Keratinocyte (primary cell): Measurements from ENCODE around the gene ANKRD42. TPM values are rescaled to one million over a fixed set of nuclear protein-coding genes. Genes with fewer than 3 reads are reported as not detected.
A peak's percentile ranks its signal among the peaks of the same experiment; 100 is the strongest.

Experiments
- DNase-seq: peaks from one replicate; pipeline ENCODE4 v3.0.0-alpha.2; 2011; ENCODE audit warnings: low read depth, missing footprints, low spot score
- FAIRE-seq: peaks from 2 replicates; lab custom pipeline; 2011; peaks lifted over from hg19 to GRCh38; lab: Jason Lieb, UNC
- H2AFZ ChIP-seq: 2 replicates; pipeline ENCODE4 v1.6.0; 2012; ENCODE audit warnings: low read length, control low read depth, inconsistent platforms; ENCODE audit not compliant: control insufficient read depth
- H3K27ac ChIP-seq: 2 replicates; pipeline ENCODE4 v1.5.1; 2011; ENCODE audit warnings: low read length; ENCODE audit not compliant: control insufficient read depth, insufficient read depth
- H3K27me3 ChIP-seq: 3 replicates; pipeline ENCODE4 v1.6.0; 2011; ENCODE audit warnings: low read length; ENCODE audit not compliant: control insufficient read depth, insufficient read depth; ENCODE audit errors: extremely low read depth
- H3K36me3 ChIP-seq, 2 experiments: 2 replicates in 1 of 2; 3 replicates in 1 of 2; pipeline ENCODE4 v1.5.1; 2011; ENCODE audit warnings: low read length in 2 of 2, mild to moderate bottlenecking in 1 of 2; ENCODE audit not compliant: control insufficient read depth in 2 of 2, insufficient read depth in 2 of 2; ENCODE audit errors: extremely low read depth in 1 of 2
- H3K4me1 ChIP-seq: 3 replicates; pipeline ENCODE4 v1.5.1; 2011; ENCODE audit warnings: low read length; ENCODE audit not compliant: control insufficient read depth, insufficient read depth; ENCODE audit errors: extremely low read depth
- H3K4me2 ChIP-seq: 3 replicates; pipeline ENCODE4 v1.6.0; 2011; ENCODE audit warnings: low read depth, low read length; ENCODE audit not compliant: control insufficient read depth, insufficient read depth; ENCODE audit errors: extremely low read depth
- H3K4me3 ChIP-seq, 3 experiments: fragments of 200-600 bp in 1 of 3; sonication (generic) in 1 of 3; 2 replicates in 2 of 3; 3 replicates in 1 of 3; pipeline ENCODE4 v1.5.1; 2011 to 2016; ENCODE audit warnings: low read length in 3 of 3, mild to moderate bottlenecking in 3 of 3, control low read depth in 2 of 3, inconsistent platforms in 1 of 3, low read depth in 1 of 3, mixed read lengths in 1 of 3, mixed run types in 1 of 3, moderate library complexity in 1 of 3; ENCODE audit not compliant: control insufficient read depth in 2 of 3, insufficient read depth in 2 of 3; ENCODE audit errors: extremely low read depth in 1 of 3
- H3K79me2 ChIP-seq: 2 replicates; pipeline ENCODE4 v1.6.0; 2012; ENCODE audit warnings: low read length; ENCODE audit not compliant: control insufficient read depth, insufficient read depth
- H3K9ac ChIP-seq: 3 replicates; pipeline ENCODE4 v1.6.0; 2011; ENCODE audit warnings: low read length; ENCODE audit not compliant: control insufficient read depth, insufficient read depth; ENCODE audit errors: extremely low read depth
- H3K9me1 ChIP-seq: 3 replicates; pipeline ENCODE4 v1.6.0; 2011; ENCODE audit warnings: low read length; ENCODE audit not compliant: control insufficient read depth, insufficient read depth; ENCODE audit errors: extremely low read depth
- H3K9me3 ChIP-seq: 2 replicates; pipeline ENCODE4 v1.5.1; 2012; ENCODE audit warnings: low read depth, low read length; ENCODE audit not compliant: control insufficient read depth
- H4K20me1 ChIP-seq: 3 replicates; pipeline ENCODE4 v1.6.0; 2011; ENCODE audit warnings: low read length; ENCODE audit not compliant: control insufficient read depth, insufficient read depth; ENCODE audit errors: extremely low read depth
- CTCF ChIP-seq, 3 experiments: IDR thresholded peaks in 1 of 3; conservative IDR thresholded peaks in 1 of 3; optimal IDR thresholded peaks in 1 of 3; 2 replicates in 2 of 3; 3 replicates in 1 of 3; pipeline versions ENCODE3 to v1.5.1; 2011; ENCODE audit warnings: low read length in 3 of 3, mild to moderate bottlenecking in 3 of 3, moderate library complexity in 2 of 3, control low read depth in 1 of 3, inconsistent platforms in 1 of 3; ENCODE audit not compliant: insufficient read depth in 2 of 3; ENCODE audit errors: extremely low read depth in 1 of 3
- EZH2 ChIP-seq: IDR thresholded peaks from one replicate; pipeline ENCODE4 v1.6.1; 2012; ENCODE audit warnings: inconsistent platforms, mild to moderate bottlenecking, low read length, moderate library complexity
- dilution Hi-C: fragments of 300-500 bp; cut with MboI; formaldehyde crosslinking; loops from one replicate; pipeline ENCODE4 v1.7.0; 2020; ENCODE audit warnings: low sequenced_read_pairs; ENCODE audit not compliant: extremely low pct_ligation_motif_present
- polyA plus RNA-seq, 5 experiments: library from polyadenylated mRNA; depleted of rRNA in 3 of 5; stranded (reverse) in 3 of 5; stranded (forward) in 1 of 5; unstranded in 1 of 5; fragments of >200 nt; gene quantifications; 1 replicate in 1 of 5; 2 replicates in 3 of 5; 3 replicates in 1 of 5; pipeline versions ENCODE4 v1.2.1 to v1.2.3, GENCODE V29; 2011 to 2012; ENCODE audit warnings: missing spikeins in 2 of 5, low read depth in 1 of 5, low replicate concordance in 1 of 5

ANKRD42 gene
- polyA plus RNA-seq, 1 donor (not counting 4 experiments of a cell fraction or from before 2014, with no cell fraction given): 11.0 TPM

DNA sequence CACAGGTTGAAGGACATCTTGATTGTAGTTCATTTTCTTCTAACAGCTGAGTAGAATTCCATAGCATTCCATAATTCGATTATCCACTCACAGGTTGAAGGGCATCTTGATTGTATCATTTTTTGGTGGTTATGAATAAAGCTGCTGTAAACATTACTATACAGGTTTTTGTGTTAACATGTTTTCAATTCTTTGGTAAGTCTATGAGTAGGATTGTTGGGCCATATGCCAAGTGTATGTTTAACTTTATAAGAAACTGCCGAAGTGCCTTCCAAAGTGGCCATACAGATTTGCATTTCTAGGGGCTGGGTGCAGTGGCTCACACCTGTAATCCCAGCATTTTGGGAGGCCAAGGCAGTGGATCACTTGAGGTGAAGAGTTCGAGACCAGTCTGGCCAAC, 44.6 kb downstream of the ANKRD42 start:
- dilution Hi-C loops: no loop called here
- Histone ChIP-seq H3K9me3 (no peaks in the 10 kb centered on the region), H3K27me3 (no peaks in the 10 kb centered on the region), H2AFZ (no peak overlapping the region), H4K20me1 (no peaks in the 10 kb centered on the region), H3K79me2 (no peaks in the 10 kb centered on the region), H3K4me3 (no peak overlapping the region), H3K36me3 (no peaks in the 10 kb centered on the region), H3K4me1 (no peaks in the 10 kb centered on the region), H3K4me2 (no peak overlapping the region), H3K9ac (no peak overlapping the region), H3K27ac (no peak overlapping the region), H3K9me1 (no peaks in the 10 kb centered on the region)
- TF ChIP-seq CTCF (optimal IDR thresholded peaks at IDR 0.05 in 1 of 3, IDR thresholded peaks at IDR 0.05 in 1 of 3, conservative IDR thresholded peaks at IDR 0.05 in 1 of 3; ENCODE audit: extremely low read depth in 1 of 3, insufficient read depth in 2 of 3, low read length in 3 of 3) (no peak), EZH2 (no peak)
- FAIRE-seq (no peak), DNase-seq (no peak)

- DNase-seq (peak; percentile 23), FAIRE-seq (peak; percentile 87)
- no peak overlapping the region for H3K9ac ChIP-seq
- H3K4me1 ChIP-seq: no peaks in the 10 kb centered on the region
- no peak overlapping the region for H3K4me2 ChIP-seq
- H3K79me2 ChIP-seq: no peaks in the 10 kb centered on the region
- H3K9me1 ChIP-seq: no peaks in the 10 kb centered on the region
- no peak overlapping the region for H3K4me3 ChIP-seq
- TF ChIP-seq EZH2 (no peak), CTCF (optimal IDR thresholded peaks at IDR 0.05 in 1 of 3, IDR thresholded peaks at IDR 0.05 in 1 of 3, conservative IDR thresholded peaks at IDR 0.05 in 1 of 3; ENCODE audit: extremely low read depth in 1 of 3, insufficient read depth in 2 of 3, low read length in 3 of 3) (peak; percentile 65 to 85 (median 69))
- H3K27me3 ChIP-seq: no peaks in the 10 kb centered on the region
- H4K20me1 ChIP-seq: no peaks in the 10 kb centered on the region
- no peak overlapping the region for H3K27ac ChIP-seq
- H3K36me3 ChIP-seq: no peaks in the 10 kb centered on the region
- dilution Hi-C loops: no loop called here
- H2AFZ ChIP-seq: no peak overlapping the region
- H3K9me3 ChIP-seq: no peaks in the 10 kb centered on the region
Measured at GRCh38 chr11:83241291-83241946, 47.9 kb downstream of the ANKRD42 start.
